WTC11 (cell line): ENCODE measurements around the gene STK32C. TPM values are rescaled to one million over a fixed set of nuclear protein-coding genes. Genes with fewer than 3 reads are reported as not detected.

Experiments used
- ATAC-seq: fragments of 200-7000 bp; cut with Tn5 transposase; 2 replicates; pipeline ENCODE4 v1.10.0; 2021; ENCODE audit warnings: mild to moderate bottlenecking, moderate library complexity
- CTCF ChIA-PET: fragments of 300-600 bp; sonication (Branson Sonifier 250); formaldehyde crosslinking; loops from one replicate; lab custom pipeline; 2021; ENCODE audit warnings: antibody characterized with exemption; lab: Charles Lee
- POLR2A ChIA-PET: fragments of 350-600 bp; sonication (Branson Sonifier 250); formaldehyde crosslinking; loops from one replicate; lab custom pipeline; 2021; ENCODE audit warnings: antibody characterized with exemption; lab: Charles Lee
- DNase-seq: peaks from one replicate; pipeline ENCODE4 v3.0.0; 2021; ENCODE audit warnings: low spot score
- H3K27ac Mint-ChIP-seq: 2 replicates; pipeline ENCODE4 v1.8.0; 2021; ENCODE audit warnings: mixed read lengths
- H3K27me3 Mint-ChIP-seq: 2 replicates; pipeline ENCODE4 v1.8.0; 2021; ENCODE audit warnings: low read depth, mild to moderate bottlenecking, moderate library complexity, mixed read lengths
- H3K36me3 Mint-ChIP-seq: 2 replicates; pipeline ENCODE4 v1.8.0; 2021; ENCODE audit warnings: mixed read lengths
- H3K4me1 Mint-ChIP-seq: 2 replicates; pipeline ENCODE4 v1.8.0; 2022; ENCODE audit warnings: mixed read lengths
- H3K4me3 Mint-ChIP-seq: 2 replicates; pipeline ENCODE4 v1.8.0; 2021; ENCODE audit warnings: mild to moderate bottlenecking, moderate library complexity, mixed read lengths
- H3K9me3 Mint-ChIP-seq: 2 replicates; pipeline ENCODE4 v1.8.0; 2021; ENCODE audit warnings: mixed read lengths
- ATF1 ChIP-seq: sonication (generic); formaldehyde crosslinking; IDR thresholded peaks from 2 replicates; pipeline ENCODE4 v1.8.1; 2023; ENCODE audit warnings: mild to moderate bottlenecking, moderate library complexity, missing genetic modification reagents
- ATF3 ChIP-seq: sonication (generic); formaldehyde crosslinking; conservative IDR thresholded peaks from 2 replicates; pipeline ENCODE4 v1.8.1; 2022; ENCODE audit warnings: mild to moderate bottlenecking, missing genetic modification reagents
- CREB1 ChIP-seq: sonication (generic); formaldehyde crosslinking; IDR thresholded peaks from 2 replicates; pipeline ENCODE4 v1.8.0; 2023; ENCODE audit warnings: mild to moderate bottlenecking, missing genetic modification reagents
- ELF4 ChIP-seq: sonication (generic); formaldehyde crosslinking; IDR thresholded peaks from 2 replicates; pipeline ENCODE4 v1.8.1; 2022; ENCODE audit warnings: low read depth, mild to moderate bottlenecking, moderate library complexity, missing genetic modification reagents
- ESRRA ChIP-seq: sonication (generic); formaldehyde crosslinking; IDR thresholded peaks from 2 replicates; pipeline ENCODE4 v1.8.1; 2022; ENCODE audit warnings: mild to moderate bottlenecking, missing genetic modification reagents, borderline replicate concordance
- ETV6 ChIP-seq: sonication (generic); formaldehyde crosslinking; IDR thresholded peaks from 2 replicates; pipeline ENCODE4 v1.8.1; 2022; ENCODE audit warnings: mild to moderate bottlenecking, missing genetic modification reagents
- FOXP1 ChIP-seq: sonication (generic); formaldehyde crosslinking; IDR thresholded peaks from 2 replicates; pipeline ENCODE4 v1.8.0; 2022; ENCODE audit warnings: missing genetic modification reagents, mild to moderate bottlenecking, moderate library complexity, borderline replicate concordance
- NFYB ChIP-seq: sonication (generic); formaldehyde crosslinking; conservative IDR thresholded peaks from 2 replicates; pipeline ENCODE4 v1.8.0; 2022; ENCODE audit warnings: low read depth, missing genetic modification reagents
- NR3C1 ChIP-seq: sonication (generic); formaldehyde crosslinking; conservative IDR thresholded peaks from 2 replicates; pipeline ENCODE4 v1.8.1; 2023; ENCODE audit warnings: low read depth, mild to moderate bottlenecking, missing genetic modification reagents
- SMAD3 ChIP-seq: sonication (generic); formaldehyde crosslinking; IDR thresholded peaks from 2 replicates; pipeline ENCODE4 v1.8.0; 2022; ENCODE audit warnings: missing genetic modification reagents, mild to moderate bottlenecking, borderline replicate concordance
- ZBTB21 ChIP-seq: sonication (generic); formaldehyde crosslinking; IDR thresholded peaks from 2 replicates; pipeline ENCODE4 v1.8.1; 2023; ENCODE audit warnings: mild to moderate bottlenecking, missing genetic modification reagents, borderline replicate concordance
- ZNF121 ChIP-seq: sonication (generic); formaldehyde crosslinking; IDR thresholded peaks from 2 replicates; pipeline ENCODE4 v1.8.0; 2023; ENCODE audit warnings: missing genetic modification reagents
- ZNF232 ChIP-seq: sonication (generic); formaldehyde crosslinking; IDR thresholded peaks from 2 replicates; pipeline ENCODE4 v1.8.0; 2022; ENCODE audit warnings: mild to moderate bottlenecking, missing genetic modification reagents
- ZNF263 ChIP-seq: sonication (generic); formaldehyde crosslinking; IDR thresholded peaks from 2 replicates; pipeline ENCODE4 v1.8.1; 2022; ENCODE audit warnings: low read depth, mild to moderate bottlenecking, moderate library complexity, missing genetic modification reagents
- ZNF317 ChIP-seq: sonication (generic); formaldehyde crosslinking; IDR thresholded peaks from 2 replicates; pipeline ENCODE4 v1.8.1; 2023; ENCODE audit warnings: low read depth, mild to moderate bottlenecking, moderate library complexity, missing genetic modification reagents, borderline replicate concordance
- ZNF425 ChIP-seq: fragments of 250-450 bp; sonication (Bioruptor Pico); conservative IDR thresholded peaks from 2 replicates; pipeline ENCODE4 v1.9.0; 2021; ENCODE audit warnings: mild to moderate bottlenecking
- ZNF671 ChIP-seq: fragments of 250-450 bp; sonication (Bioruptor Pico); IDR thresholded peaks from 2 replicates; pipeline ENCODE4 v1.8.0; 2021; ENCODE audit warnings: mild to moderate bottlenecking
- total RNA-seq: library from RNA; stranded (reverse); gene quantifications from 3 replicates; pipeline ENCODE4 v1.2.3, GENCODE V29; 2021
- TF ChIP-seq, protein P1 (sequence below): sonication (generic); formaldehyde crosslinking; conservative IDR thresholded peaks from 2 replicates; pipeline ENCODE4 v1.8.1; 2023; ENCODE audit warnings: mild to moderate bottlenecking, low read depth, missing genetic modification reagents, moderate library complexity
- TF ChIP-seq, protein P2 (sequence below): fragments of 250-450 bp; sonication (Bioruptor Pico); IDR thresholded peaks from 2 replicates; pipeline ENCODE4 v1.9.0; 2021; ENCODE audit warnings: mild to moderate bottlenecking
- TF ChIP-seq, protein P3 (sequence below): sonication (generic); formaldehyde crosslinking; IDR thresholded peaks from 2 replicates; pipeline ENCODE4 v1.8.1; 2022; ENCODE audit warnings: mild to moderate bottlenecking, moderate library complexity, missing genetic modification reagents
- TF ChIP-seq, protein P4 (sequence below): sonication (generic); formaldehyde crosslinking; IDR thresholded peaks from 2 replicates; pipeline ENCODE4 v1.8.0; 2022; ENCODE audit warnings: mild to moderate bottlenecking, missing genetic modification reagents
- TF ChIP-seq, protein P5 (sequence below): sonication (generic); formaldehyde crosslinking; IDR thresholded peaks from 2 replicates; pipeline ENCODE4 v1.8.0; 2023; ENCODE audit warnings: missing genetic modification reagents
- TF ChIP-seq, protein P6 (sequence below): sonication (generic); formaldehyde crosslinking; IDR thresholded peaks from 2 replicates; pipeline ENCODE4 v1.8.1; 2022; ENCODE audit warnings: mild to moderate bottlenecking, missing genetic modification reagents, moderate library complexity, borderline replicate concordance

The STK32C gene
- total RNA-seq, 1 experiment from 2014 or later: 20.7 TPM

- TF ChIP-seq ZNF232 (CRISPR knock-in tag): no peak
- no peak for TF ChIP-seq ATF3 (CRISPR knock-in tag)
- no peak for TF ChIP-seq ZNF121 (CRISPR knock-in tag)
- TF ChIP-seq, protein P1, sequence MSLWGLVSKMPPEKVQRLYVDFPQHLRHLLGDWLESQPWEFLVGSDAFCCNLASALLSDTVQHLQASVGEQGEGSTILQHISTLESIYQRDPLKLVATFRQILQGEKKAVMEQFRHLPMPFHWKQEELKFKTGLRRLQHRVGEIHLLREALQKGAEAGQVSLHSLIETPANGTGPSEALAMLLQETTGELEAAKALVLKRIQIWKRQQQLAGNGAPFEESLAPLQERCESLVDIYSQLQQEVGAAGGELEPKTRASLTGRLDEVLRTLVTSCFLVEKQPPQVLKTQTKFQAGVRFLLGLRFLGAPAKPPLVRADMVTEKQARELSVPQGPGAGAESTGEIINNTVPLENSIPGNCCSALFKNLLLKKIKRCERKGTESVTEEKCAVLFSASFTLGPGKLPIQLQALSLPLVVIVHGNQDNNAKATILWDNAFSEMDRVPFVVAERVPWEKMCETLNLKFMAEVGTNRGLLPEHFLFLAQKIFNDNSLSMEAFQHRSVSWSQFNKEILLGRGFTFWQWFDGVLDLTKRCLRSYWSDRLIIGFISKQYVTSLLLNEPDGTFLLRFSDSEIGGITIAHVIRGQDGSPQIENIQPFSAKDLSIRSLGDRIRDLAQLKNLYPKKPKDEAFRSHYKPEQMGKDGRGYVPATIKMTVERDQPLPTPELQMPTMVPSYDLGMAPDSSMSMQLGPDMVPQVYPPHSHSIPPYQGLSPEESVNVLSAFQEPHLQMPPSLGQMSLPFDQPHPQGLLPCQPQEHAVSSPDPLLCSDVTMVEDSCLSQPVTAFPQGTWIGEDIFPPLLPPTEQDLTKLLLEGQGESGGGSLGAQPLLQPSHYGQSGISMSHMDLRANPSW (CRISPR knock-in tag): no peak
- no peak for TF ChIP-seq SMAD3
Measured at GRCh38 chr10:132184816-132185593, 122.7 kb downstream of the STK32C start (continued).

GRCh38 chr10:132183046-132183445 lies 124.7 kb downstream of the STK32C start:
- no peak overlapping the region for H3K27ac Mint-ChIP-seq
- ATAC-seq (no peak), DNase-seq (no peak)
- ChIA-PET CTCF (no interaction called here), POLR2A (no interaction called here)
- no peak overlapping the region for H3K4me3 Mint-ChIP-seq
- H3K4me1 Mint-ChIP-seq: peaks cover 6% of the 10 kb centered on the region
- no peaks in the 10 kb centered on the region for H3K9me3 Mint-ChIP-seq
- TF ChIP-seq, protein P2, sequence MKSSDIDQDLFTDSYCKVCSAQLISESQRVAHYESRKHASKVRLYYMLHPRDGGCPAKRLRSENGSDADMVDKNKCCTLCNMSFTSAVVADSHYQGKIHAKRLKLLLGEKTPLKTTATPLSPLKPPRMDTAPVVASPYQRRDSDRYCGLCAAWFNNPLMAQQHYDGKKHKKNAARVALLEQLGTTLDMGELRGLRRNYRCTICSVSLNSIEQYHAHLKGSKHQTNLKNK: no peak
- TF ChIP-seq, protein P3, sequence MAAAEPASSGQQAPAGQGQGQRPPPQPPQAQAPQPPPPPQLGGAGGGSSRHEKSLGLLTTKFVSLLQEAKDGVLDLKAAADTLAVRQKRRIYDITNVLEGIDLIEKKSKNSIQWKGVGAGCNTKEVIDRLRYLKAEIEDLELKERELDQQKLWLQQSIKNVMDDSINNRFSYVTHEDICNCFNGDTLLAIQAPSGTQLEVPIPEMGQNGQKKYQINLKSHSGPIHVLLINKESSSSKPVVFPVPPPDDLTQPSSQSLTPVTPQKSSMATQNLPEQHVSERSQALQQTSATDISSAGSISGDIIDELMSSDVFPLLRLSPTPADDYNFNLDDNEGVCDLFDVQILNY: no peak
- TF ChIP-seq ELF4 (no peak), SMAD3 (no peak)
- TF ChIP-seq, protein P4, sequence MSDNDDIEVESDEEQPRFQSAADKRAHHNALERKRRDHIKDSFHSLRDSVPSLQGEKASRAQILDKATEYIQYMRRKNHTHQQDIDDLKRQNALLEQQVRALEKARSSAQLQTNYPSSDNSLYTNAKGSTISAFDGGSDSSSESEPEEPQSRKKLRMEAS (CRISPR knock-in tag): no peak
- peaks cover 40% of the 10 kb centered on the region for H3K27me3 Mint-ChIP-seq
- H3K36me3 Mint-ChIP-seq: no peaks in the 10 kb centered on the region

- no peak for ATAC-seq
- H3K27ac Mint-ChIP-seq: no peak overlapping the region
- H3K27me3 Mint-ChIP-seq: peaks cover 35% of the 10 kb centered on the region
- peaks cover 3% of the 10 kb centered on the region for H3K4me1 Mint-ChIP-seq
- ChIA-PET POLR2A (no interaction called here), CTCF (no interaction called here)
- H3K9me3 Mint-ChIP-seq: no peaks in the 10 kb centered on the region
- no peak for DNase-seq
- no peaks in the 10 kb centered on the region for H3K36me3 Mint-ChIP-seq
- no peak overlapping the region for H3K4me3 Mint-ChIP-seq
- TF ChIP-seq ZNF317 (CRISPR knock-in tag) (no peak), ZNF671 (CRISPR knock-in tag) (no peak), NFYB (CRISPR knock-in tag) (no peak), SMAD3 (no peak), ETV6 (CRISPR knock-in tag) (no peak), FOXP1 (no peak), CREB1 (CRISPR knock-in tag) (no peak), ATF1 (CRISPR knock-in tag) (no peak), ZNF425 (CRISPR knock-in tag) (no peak), ESRRA (CRISPR knock-in tag) (no peak), NR3C1 (CRISPR knock-in tag) (no peak), ZBTB21 (CRISPR knock-in tag) (no peak), ELF4 (no peak), ZNF263 (CRISPR knock-in tag) (no peak)
- TF ChIP-seq, protein P5, sequence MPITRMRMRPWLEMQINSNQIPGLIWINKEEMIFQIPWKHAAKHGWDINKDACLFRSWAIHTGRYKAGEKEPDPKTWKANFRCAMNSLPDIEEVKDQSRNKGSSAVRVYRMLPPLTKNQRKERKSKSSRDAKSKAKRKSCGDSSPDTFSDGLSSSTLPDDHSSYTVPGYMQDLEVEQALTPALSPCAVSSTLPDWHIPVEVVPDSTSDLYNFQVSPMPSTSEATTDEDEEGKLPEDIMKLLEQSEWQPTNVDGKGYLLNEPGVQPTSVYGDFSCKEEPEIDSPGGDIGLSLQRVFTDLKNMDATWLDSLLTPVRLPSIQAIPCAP (CRISPR knock-in tag): no peak
- TF ChIP-seq, protein P6, sequence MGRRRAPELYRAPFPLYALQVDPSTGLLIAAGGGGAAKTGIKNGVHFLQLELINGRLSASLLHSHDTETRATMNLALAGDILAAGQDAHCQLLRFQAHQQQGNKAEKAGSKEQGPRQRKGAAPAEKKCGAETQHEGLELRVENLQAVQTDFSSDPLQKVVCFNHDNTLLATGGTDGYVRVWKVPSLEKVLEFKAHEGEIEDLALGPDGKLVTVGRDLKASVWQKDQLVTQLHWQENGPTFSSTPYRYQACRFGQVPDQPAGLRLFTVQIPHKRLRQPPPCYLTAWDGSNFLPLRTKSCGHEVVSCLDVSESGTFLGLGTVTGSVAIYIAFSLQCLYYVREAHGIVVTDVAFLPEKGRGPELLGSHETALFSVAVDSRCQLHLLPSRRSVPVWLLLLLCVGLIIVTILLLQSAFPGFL (CRISPR knock-in tag): no peak
- TF ChIP-seq, all 79 proteins: peak for 0
Measured at GRCh38 chr10:132182591-132182990, 125.2 kb downstream of the STK32C start.
